HG03439 (cell line): ENCODE measurements around the gene FAM25G.
"Not testable (repeated sequence)": the region's sequence is repeated elsewhere in the genome, so short reads cannot be mapped to it uniquely, and the experiment has no call there.

Source experiments
- ATAC-seq: cut with Tn5 transposase; IDR thresholded peaks from one replicate; pipeline ENCODE4 v1.9.1; 2021; ENCODE audit warnings: mild to moderate bottlenecking, moderate library complexity; ENCODE audit not compliant: unreplicated experiment

Gene FAM25G

GRCh38 chr10:47465216-47465917 is 26.1 kb downstream of the FAM25G start:
- not testable (repeated sequence) for ATAC-seq

DNA sequence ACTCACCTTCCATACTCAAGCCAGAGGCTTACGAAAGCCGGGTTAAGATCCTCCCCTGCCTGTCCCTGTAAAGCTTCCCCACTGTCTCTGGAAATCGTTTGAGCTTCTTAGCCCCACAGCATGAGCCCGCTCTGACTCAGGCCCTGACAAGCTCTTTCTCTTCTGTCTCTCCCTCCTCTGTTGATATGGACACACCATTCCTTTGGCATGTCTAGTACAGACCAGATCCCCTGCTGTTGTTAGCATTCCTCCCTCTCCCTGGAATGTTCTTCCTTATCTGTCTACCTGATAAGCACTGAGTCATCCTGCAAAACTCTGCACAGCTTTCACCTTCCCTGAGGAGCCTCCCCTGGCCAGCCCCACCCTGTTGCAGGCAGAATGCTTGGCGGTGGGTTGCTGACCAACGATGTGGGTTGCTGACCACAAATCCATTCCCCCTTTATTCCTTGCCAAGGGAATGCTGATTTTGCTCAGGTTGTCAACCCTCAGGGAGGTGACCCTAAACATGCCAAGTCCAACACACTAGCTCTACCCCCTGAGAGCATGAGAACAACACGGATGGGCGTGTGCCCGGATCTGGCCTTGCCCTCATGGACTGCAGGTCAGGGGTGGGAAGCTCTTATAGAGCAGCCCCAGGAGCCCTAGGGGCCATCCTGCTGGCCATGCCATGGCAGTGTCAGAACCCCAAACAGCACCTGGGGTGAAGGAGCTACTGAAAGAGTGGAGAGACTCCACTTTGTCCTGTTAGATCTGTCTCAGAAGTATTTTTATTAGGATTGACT is 28.7 kb downstream of the FAM25G start:
- not testable (repeated sequence) for ATAC-seq

- ATAC-seq, result not testable (repeated sequence)
Observed at GRCh38 chr10:47461261-47461687, 30.2 kb downstream of the FAM25G start.

DNA sequence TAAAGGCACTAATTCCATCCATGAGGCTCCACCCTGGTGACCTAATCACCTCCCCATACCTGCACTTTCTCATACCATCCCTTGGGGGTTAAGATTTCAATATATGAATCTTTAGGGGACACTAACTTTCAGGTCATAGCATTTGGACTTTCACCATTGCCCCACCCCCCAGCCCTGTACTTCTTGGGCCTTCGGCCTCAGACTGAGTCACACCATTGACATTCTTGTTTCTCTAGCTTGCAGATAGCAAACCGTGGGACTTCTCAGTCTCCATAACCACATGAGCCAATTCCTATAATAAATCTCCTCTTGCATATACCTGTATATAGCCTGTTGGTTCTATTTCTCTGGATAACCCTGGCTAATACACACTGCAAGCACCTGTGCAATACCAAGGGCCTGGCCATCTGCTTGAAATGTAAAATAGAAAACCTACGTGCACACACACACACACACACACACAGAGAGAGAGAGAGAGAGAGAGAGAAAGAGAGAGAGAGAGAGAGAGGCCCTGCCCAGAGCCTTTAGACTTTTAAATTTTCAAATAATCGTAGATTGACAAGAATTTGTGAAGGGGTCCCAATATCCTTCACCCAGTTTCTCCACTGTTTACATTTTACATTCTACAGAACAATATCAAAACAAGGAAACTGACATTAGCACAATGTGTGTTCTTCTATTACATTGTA is 32.9 kb downstream of the FAM25G start:
- ATAC-seq, result no peak

DNA sequence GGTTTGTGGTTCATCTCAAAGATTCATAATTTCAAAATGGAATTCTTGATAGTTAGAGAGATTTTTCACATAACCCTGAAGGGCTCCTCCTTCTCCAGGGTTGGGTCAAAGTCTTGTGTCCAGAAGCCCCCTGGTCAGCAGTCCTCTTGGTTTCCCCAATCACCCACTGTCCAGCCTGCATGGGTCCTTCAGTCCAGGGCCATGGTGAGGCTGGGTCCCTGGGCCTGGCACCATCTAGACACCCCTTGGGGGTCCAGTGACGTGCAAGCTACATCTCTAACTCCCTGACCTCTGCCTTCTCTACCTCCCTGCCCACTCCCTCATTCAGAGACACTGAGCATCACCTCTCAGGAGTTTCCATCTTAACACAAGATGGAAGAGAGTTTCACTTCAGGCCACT is 33.7 kb downstream of the FAM25G start:
- ATAC-seq, result no peak

DNA sequence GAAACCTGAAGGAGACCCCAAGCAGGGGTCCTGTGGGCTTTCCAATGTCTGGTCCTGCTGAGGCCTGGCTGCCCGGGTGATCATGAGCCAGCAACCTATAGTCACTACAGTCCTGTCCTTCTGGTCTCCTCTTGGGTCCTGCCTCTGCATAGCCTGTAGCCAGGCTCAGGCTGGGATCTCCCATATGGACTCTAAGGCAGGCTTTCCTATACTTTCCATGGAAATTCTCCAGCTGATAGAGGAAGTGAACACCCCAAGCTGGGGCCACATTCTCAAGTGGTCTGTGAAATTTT is 34.0 kb downstream of the FAM25G start:
- no peak for ATAC-seq

DNA sequence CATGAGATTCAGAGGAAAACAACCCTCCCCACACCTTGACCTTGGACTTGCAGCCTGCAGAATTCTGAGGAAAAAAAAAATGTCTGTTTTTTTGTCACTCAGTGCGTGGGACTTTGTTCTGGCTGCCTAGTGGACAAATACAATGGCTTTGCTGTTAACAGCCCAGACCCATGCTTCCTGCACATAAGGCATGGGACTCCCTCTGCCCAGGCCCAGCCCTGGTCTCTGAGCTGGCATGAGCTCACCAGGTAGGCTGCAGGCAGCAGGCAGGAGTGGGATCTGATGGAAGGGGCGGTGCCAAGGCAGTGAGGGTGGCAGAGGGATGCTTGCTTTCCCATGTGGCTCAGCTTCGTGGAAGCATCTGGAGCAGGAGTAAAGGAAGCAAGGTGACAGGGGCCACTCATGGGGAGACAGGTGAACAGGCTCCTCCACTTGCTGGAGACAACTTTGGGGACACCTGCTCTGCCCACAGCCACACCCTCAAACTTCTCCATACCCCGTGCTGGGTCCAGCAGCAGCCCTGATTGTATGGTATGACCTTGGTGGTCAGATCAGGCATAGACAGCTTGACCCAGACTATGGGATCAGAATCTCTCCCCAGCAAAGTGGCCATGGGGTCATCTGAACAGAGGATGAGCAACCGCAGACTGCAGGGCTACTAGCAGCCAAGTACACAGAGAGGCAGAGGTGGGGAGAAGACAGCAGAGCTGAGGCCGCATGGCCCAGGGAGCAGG is 34.5 kb downstream of the FAM25G start:
- ATAC-seq, result no peak

GRCh38 chr10:47456079-47456785 is 35.3 kb downstream of the FAM25G start:
- ATAC-seq, result no peak

DNA sequence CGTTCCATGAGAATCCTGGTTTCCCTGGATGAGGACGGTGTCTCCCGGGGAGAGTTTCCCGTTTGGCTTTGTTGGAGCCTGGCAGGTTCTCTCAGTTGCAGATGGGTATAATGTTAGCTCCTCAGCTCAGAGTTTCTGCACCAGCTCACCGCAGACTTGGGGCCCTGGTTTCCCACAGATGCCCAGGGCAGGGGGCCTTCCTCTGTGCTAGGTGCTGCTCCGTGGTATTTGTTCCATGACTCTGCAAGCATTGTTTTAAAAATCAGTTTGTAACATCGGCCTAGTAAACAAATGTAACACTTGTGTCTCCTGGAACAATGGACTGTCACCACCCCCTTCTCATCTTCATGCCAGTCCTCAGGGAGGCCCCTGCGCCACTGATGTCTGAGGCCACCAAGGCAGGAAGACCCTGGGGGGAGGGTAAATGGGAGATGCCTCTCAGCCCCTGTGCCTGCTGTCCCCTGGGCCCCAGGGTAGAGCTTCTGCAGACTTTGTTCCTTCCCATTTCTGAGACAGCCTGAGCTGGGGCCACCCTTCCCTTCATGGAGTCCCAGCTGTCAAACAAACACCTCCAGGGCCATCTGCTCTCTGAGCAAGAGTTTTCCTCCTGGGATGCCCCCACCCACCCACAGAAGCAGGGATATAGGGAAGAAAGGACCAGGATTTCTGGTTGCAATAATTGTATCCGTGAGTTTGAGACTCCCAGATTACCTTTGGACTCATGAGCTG is 36.0 kb downstream of the FAM25G start:
- ATAC-seq, result not testable (repeated sequence)

DNA sequence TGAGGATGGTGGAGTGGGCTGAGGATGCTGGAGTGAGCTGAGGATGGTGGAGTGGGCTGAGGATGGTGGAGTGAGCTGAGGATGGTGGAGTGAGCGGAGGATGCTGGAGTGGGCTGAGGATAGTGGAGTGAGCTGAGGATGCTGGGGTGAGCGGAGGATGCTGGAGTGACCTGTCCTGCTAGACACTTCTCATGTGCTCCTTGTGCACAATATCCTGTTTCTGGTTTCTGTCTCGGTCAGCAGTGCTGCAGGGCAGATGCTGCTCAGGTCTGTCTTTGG is 36.8 kb downstream of the FAM25G start:
- no peak for ATAC-seq

GRCh38 chr10:47454008-47454779 is 37.3 kb downstream of the FAM25G start:
- no peak for ATAC-seq

- ATAC-seq, result no peak
Observed at GRCh38 chr10:47453141-47454007, 38.1 kb downstream of the FAM25G start.

- ATAC-seq, result no peak
Observed at GRCh38 chr10:47452495-47453140, 38.9 kb downstream of the FAM25G start.

DNA sequence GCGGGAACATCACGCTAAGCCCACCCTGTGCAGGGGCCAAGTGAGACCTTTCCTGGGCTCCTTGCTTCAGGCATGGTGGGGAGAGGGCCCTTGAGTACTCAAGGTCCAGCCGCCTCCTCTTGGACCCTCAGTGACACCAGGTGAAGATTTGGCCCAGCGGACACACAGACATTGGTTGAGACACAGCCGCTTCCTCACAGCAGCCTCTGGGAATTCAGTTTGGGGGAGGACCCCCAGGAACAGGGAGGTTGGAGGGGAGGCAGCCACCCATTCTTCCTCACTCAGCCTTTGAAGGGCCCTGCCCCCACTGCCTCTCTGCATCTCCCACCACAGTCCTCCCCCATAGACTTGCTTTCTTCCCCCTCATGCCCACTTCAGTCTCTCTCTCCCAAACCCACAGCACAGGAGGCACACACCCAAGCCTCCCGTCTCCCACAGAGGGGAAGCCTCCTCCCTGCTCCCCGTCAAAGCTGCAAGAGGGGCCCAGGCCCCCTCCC is 39.5 kb downstream of the FAM25G start:
- no peak for ATAC-seq

GRCh38 chr10:47451273-47451997 is 40.1 kb downstream of the FAM25G start:
- no peak for ATAC-seq

GRCh38 chr10:47450442-47450841 is 41.1 kb downstream of the FAM25G start:
- ATAC-seq, result no peak

GRCh38 chr10:47449979-47450378 is 41.5 kb downstream of the FAM25G start:
- ATAC-seq, result no peak
